K562 (cell line): Measurements from ENCODE around the gene MED31. TPM values are rescaled to one million over a fixed set of nuclear protein-coding genes. Genes with fewer than 3 reads are reported as not detected.

Source experiments
- ATAC-seq: fragments of 200-7000 bp; cut with Tn5 transposase; 3 replicates; pipeline ENCODE4 v1.9.1; 2020; ENCODE audit warnings: moderate library complexity
- BruUV-seq: library from RNA; stranded (reverse); fragments of 400-500 nt; replicated peaks from 2 replicates; lab custom pipeline; 2021; lab: Mats Ljungman, UMichigan
- CTCF ChIA-PET: fragments of 300-600 bp; formaldehyde crosslinking; extraction: SDS; loops from one replicate; lab custom pipeline; 2021; ENCODE audit warnings: low intra/inter-chr PET ratio; lab: Yijun Ruan, JAX
- POLR2A ChIA-PET: fragments of 300-600, 350-650 bp; sonication (Branson Sonifier 250); formaldehyde crosslinking; extraction: SDS; loops from one replicate; lab custom pipeline; 2021; ENCODE audit warnings: antibody characterized with exemption, inconsistent platforms; lab: Yijun Ruan, JAX
- DNase-seq, 4 experiments: peaks; one replicate each; pipeline versions ENCODE4 v3.0.0 to v3.0.0-alpha.2; 2011 to 2018; ENCODE audit warnings: low spot score in 3 of 4, mixed read lengths in 3 of 4; ENCODE audit errors: extremely low read depth in 1 of 4
- FAIRE-seq: peaks from 2 replicates; lab custom pipeline; 2011; peaks lifted over from hg19 to GRCh38; lab: Jason Lieb, UNC
- H2AFZ ChIP-seq: 2 replicates; pipeline ENCODE4 v1.6.0; 2011; ENCODE audit warnings: low read depth, low read length, control low read depth, inconsistent platforms
- H3K27ac ChIP-seq: fragments of 200-600 bp; 3 replicates; pipeline ENCODE4 v1.8.0; 2011; ENCODE audit warnings: low read depth, mild to moderate bottlenecking, control low read depth, inconsistent platforms, low read length, moderate library complexity, mixed read lengths; ENCODE audit errors: extremely low read depth
- H3K27me3 ChIP-seq, 2 experiments: fragments of 300-600 bp in 1 of 2; 2 replicates in 1 of 2; 3 replicates in 1 of 2; pipeline versions ENCODE4 v1.6.0 to v1.8.0; 2011; ENCODE audit warnings: inconsistent platforms in 2 of 2, low read length in 2 of 2, mild to moderate bottlenecking in 1 of 2, mixed read lengths in 1 of 2, moderate library complexity in 1 of 2; ENCODE audit not compliant: control insufficient read depth in 2 of 2, insufficient read depth in 2 of 2
- H3K36me3 ChIP-seq: fragments of 300-600 bp; 3 replicates; pipeline ENCODE4 v1.8.0; 2011; ENCODE audit warnings: mild to moderate bottlenecking, low read length, inconsistent platforms; ENCODE audit not compliant: control insufficient read depth, insufficient read depth
- H3K4me1 ChIP-seq, 2 experiments: fragments of 200-600 bp in 1 of 2; replicated peaks in 1 of 2; 2 replicates in 1 of 2; 3 replicates in 1 of 2; pipeline versions ENCODE4 v1.5.1 to v1.8.0; 2011; ENCODE audit warnings: inconsistent platforms in 2 of 2, low read length in 2 of 2, mild to moderate bottlenecking in 1 of 2, mixed read lengths in 1 of 2, moderate library complexity in 1 of 2; ENCODE audit not compliant: control insufficient read depth in 2 of 2, insufficient read depth in 2 of 2
- H3K4me2 ChIP-seq: 2 replicates; pipeline ENCODE4 v1.6.1; 2011; ENCODE audit warnings: low read length, control low read depth, inconsistent platforms, mixed read lengths; ENCODE audit not compliant: insufficient read depth
- H3K4me3 ChIP-seq: fragments of 200-600 bp; sonication (generic), shearing (Covaris generic); 2 replicates; pipeline ENCODE4 v1.5.1; 2016; ENCODE audit warnings: control low read depth, inconsistent platforms
- H3K79me2 ChIP-seq: fragments of 200-600 bp; 3 replicates; pipeline ENCODE4 v1.8.0; 2011; ENCODE audit warnings: low read length, inconsistent platforms; ENCODE audit not compliant: control insufficient read depth, insufficient read depth
- H3K9ac ChIP-seq, 2 experiments: 2 replicates each; pipeline versions ENCODE4 v1.6.0 to v1.6.1; 2011; ENCODE audit warnings: low read depth in 2 of 2, low read length in 2 of 2, control low read depth in 1 of 2, inconsistent platforms in 1 of 2, mild to moderate bottlenecking in 1 of 2, mixed read lengths in 1 of 2; ENCODE audit not compliant: insufficient read depth in 1 of 2
- H3K9me1 ChIP-seq: one replicate; pipeline ENCODE4 v1.6.0; 2011; ENCODE audit warnings: inconsistent platforms, mild to moderate bottlenecking, low read length, moderate library complexity; ENCODE audit not compliant: control insufficient read depth, insufficient read depth
- H3K9me3 ChIP-seq: replicated peaks from 2 replicates; pipeline ENCODE4 v1.5.1; 2011; ENCODE audit warnings: low read depth, low read length, inconsistent platforms; ENCODE audit not compliant: control insufficient read depth, insufficient read depth
- H4K20me1 ChIP-seq: replicated peaks from 2 replicates; pipeline ENCODE4 v1.6.1; 2011; ENCODE audit warnings: low read length, inconsistent platforms, mixed read lengths; ENCODE audit not compliant: control insufficient read depth, insufficient read depth
- HEY1 ChIP-seq: fragments of 250-450 bp; sonication (Bioruptor Pico); IDR thresholded peaks from 2 replicates; pipeline ENCODE4 v1.5.0; 2020; ENCODE audit warnings: mild to moderate bottlenecking, moderate library complexity, borderline replicate concordance
- JUND ChIP-seq, 2 experiments: IDR thresholded peaks; 2 replicates in 1 of 2; 3 replicates in 1 of 2; pipeline ENCODE4 v1.6.1; 2011; ENCODE audit warnings: borderline replicate concordance in 2 of 2, low read depth in 2 of 2, low read length in 2 of 2, improper control_type of control experiment in 1 of 2, missing biosample characterization in 1 of 2, missing genetic modification characterization in 1 of 2, missing genetic modification reagents in 1 of 2
- KLF13 ChIP-seq: fragments of 450-650 bp; IDR thresholded peaks from 2 replicates; pipeline ENCODE4 v1.6.1; 2016; ENCODE audit warnings: missing genetic modification characterization, low read depth, mild to moderate bottlenecking, missing compliant biosample characterization, moderate library complexity, borderline replicate concordance
- MYC ChIP-seq, 2 experiments: fragments of 250-450 bp in 1 of 2; sonication (Bioruptor Pico) in 1 of 2; IDR thresholded peaks; 2 replicates each; pipeline versions ENCODE4 v1.5.1 to v1.6.1; 2012 to 2021; ENCODE audit warnings: low read depth in 2 of 2, borderline replicate concordance in 1 of 2, improper control_type of control experiment in 1 of 2, low read length in 1 of 2, mild to moderate bottlenecking in 1 of 2, moderate library complexity in 1 of 2
- RBM14 ChIP-seq: fragments of 200-400 bp; formaldehyde crosslinking; IDR thresholded peaks from 2 replicates; pipeline ENCODE4 v1.6.1; 2018; ENCODE audit warnings: low read depth, mild to moderate bottlenecking, low read length, moderate library complexity, borderline replicate concordance; ENCODE audit not compliant: insufficient read depth
- ZNF121 ChIP-seq: sonication (generic); formaldehyde crosslinking; conservative IDR thresholded peaks from 2 replicates; pipeline ENCODE4 v1.8.0; 2022; ENCODE audit warnings: missing genetic modification reagents
- ZNF133 ChIP-seq: fragments of 250-450 bp; sonication (Bioruptor Pico); IDR thresholded peaks from 2 replicates; pipeline ENCODE4 v1.4.0; 2020; ENCODE audit warnings: mild to moderate bottlenecking
- ZNF212 ChIP-seq: fragments of 450-650 bp; formaldehyde crosslinking; IDR thresholded peaks from 2 replicates; pipeline ENCODE4 v1.4.0; 2020; ENCODE audit warnings: mild to moderate bottlenecking
- ZNF232 ChIP-seq: sonication (generic); formaldehyde crosslinking; IDR thresholded peaks from 2 replicates; pipeline ENCODE4 v1.8.0; 2022; ENCODE audit warnings: mild to moderate bottlenecking, missing genetic modification reagents
- ZNF408 ChIP-seq: fragments of 250-450 bp; sonication (Bioruptor Pico); IDR thresholded peaks from 2 replicates; pipeline ENCODE4 v1.4.0; 2020; ENCODE audit warnings: low read depth, mild to moderate bottlenecking, moderate library complexity
- ZNF584 ChIP-seq: fragments of 200-800 bp; sonication (Bioruptor generic); IDR thresholded peaks from 2 replicates; pipeline ENCODE4 v1.6.1; 2016; ENCODE audit warnings: low read depth, mild to moderate bottlenecking, missing genetic modification characterization, missing compliant biosample characterization
- WGBS: fragments of 100-300 bp; shearing (Covaris generic); methylation state at CpG from one replicate; pipeline ENCODE4 v1.1.6; 2016; ENCODE audit warnings: low coverage, mixed read lengths; ENCODE audit not compliant: insufficient coverage; ENCODE audit errors: missing lambda C conversion rate; 5-methylcytosine and 5-hydroxymethylcytosine counted together
- in situ Hi-C: fragments of 300-500 bp; cut with MboI; formaldehyde crosslinking; loops from 4 replicates; pipeline ENCODE4 v1.15.0; 2018; ENCODE audit warnings: inconsistent platforms, mixed read lengths
- intact Hi-C: fragments of 100-400 bp; cut with micrococcal nuclease; formaldehyde crosslinking; loops from 2 replicates; pipeline ENCODE4 v1.14.2; 2022
- polyA plus RNA-seq, 8 experiments: library from polyadenylated mRNA; depleted of rRNA in 4 of 8; stranded (reverse) in 5 of 8; unstranded in 3 of 8; fragments of >200 nt; fragmentation: Nextera tagmentation in 2 of 8; fragmentation: Illumina TruSeq in 1 of 8; extraction: Ambion mirVana in 2 of 8; extraction: Trizol in 1 of 8; gene quantifications; 2 replicates each; pipeline versions ENCODE4 v1.2.1 to v1.2.3, GENCODE V29; 2011 to 2014; ENCODE audit warnings: inconsistent platforms in 1 of 8, missing spikeins in 1 of 8
- total RNA-seq, 7 experiments: library from RNA; depleted of rRNA in 6 of 7; stranded (reverse); fragments of >200 nt in 6 of 7; fragmentation: Illumina TruSeq in 2 of 7; extraction: Trizol in 2 of 7; gene quantifications; 2 replicates each; pipeline versions ENCODE4 v1.2.1 to v1.2.3, GENCODE V29; 2011 to 2021; ENCODE audit warnings: low replicate concordance in 1 of 7
- TF ChIP-seq, protein P1 (sequence below): fragments of 450-650 bp; IDR thresholded peaks from 2 replicates; pipeline ENCODE4 v1.6.1; 2018; ENCODE audit warnings: mild to moderate bottlenecking, low read depth; ENCODE audit not compliant: partially characterized antibody

Gene MED31
- total and polyA plus RNA-seq, 9 of the 15 experiments (the other 6 are each of a cell fraction or from before 2014, with no cell fraction given) = 6.4 to 39.9 (median 14.6) TPM

GRCh38 chr17:6611231-6611630 lies 40.2 kb downstream of the MED31 start:
- no peaks in the 10 kb centered on the region for H3K9me1 ChIP-seq
- 88% methylated on average over 3 of the region's 4 CpGs for WGBS
- DNase-seq = no peak
- in situ Hi-C loops (no loop called here), intact Hi-C loops (no loop called here)
- no TSS peak for BruUV-seq
- H4K20me1 ChIP-seq = no peaks in the 10 kb centered on the region
- no peak overlapping the region for H2AFZ ChIP-seq
- no peak for FAIRE-seq
- no peak overlapping the region for H3K4me3 ChIP-seq
- POLR2A ChIA-PET = no interaction called here
- H3K9ac ChIP-seq = no peak overlapping the region
- H3K4me1 ChIP-seq = no peaks in the 10 kb centered on the region
- no peaks in the 10 kb centered on the region for H3K27me3 ChIP-seq
- no peaks in the 10 kb centered on the region for H3K9me3 ChIP-seq
- no peaks in the 10 kb centered on the region for H3K79me2 ChIP-seq
- H3K4me2 ChIP-seq = no peak overlapping the region
- TF ChIP-seq MYC (IDR thresholded peaks at IDR 0.05; ENCODE audit: low read depth, low read length) = no peak
- TF ChIP-seq MYC (CRISPR knock-in tag; IDR thresholded peaks at IDR 0.05; ENCODE audit: borderline replicate concordance, low read depth) = no peak
- no peak for TF ChIP-seq ZNF584 (CRISPR knock-in tag)
- TF ChIP-seq ZNF133 = no peak
- peak; percentile 74 for TF ChIP-seq ZNF121
- TF ChIP-seq RBM14 = no peak
- TF ChIP-seq, all 486 proteins: peak for 1
- CTCF ChIA-PET = no interaction called here
- Histone ChIP-seq H3K27ac (no peak overlapping the region), H3K36me3 (peaks cover 42% of the 10 kb centered on the region; the same call in 1 of the 3 replicates)
- no peak for ATAC-seq

GRCh38 chr17:6610011-6610410 lies 41.4 kb downstream of the MED31 start:
- Histone ChIP-seq H3K9ac (no peak overlapping the region), H3K36me3 (peaks cover 44% of the 10 kb centered on the region; the same call in 1 of the 3 replicates), H3K4me2 (no peak overlapping the region), H3K9me1 (no peaks in the 10 kb centered on the region), H3K4me1 (no peaks in the 10 kb centered on the region), H3K27ac (no peak overlapping the region), H2AFZ (no peak overlapping the region), H4K20me1 (no peaks in the 10 kb centered on the region), H3K79me2 (no peaks in the 10 kb centered on the region), H3K27me3 (no peaks in the 10 kb centered on the region), H3K4me3 (no peak overlapping the region), H3K9me3 (no peaks in the 10 kb centered on the region)
- FAIRE-seq (no peak), ATAC-seq (no peak), DNase-seq (no peak)
- no TSS peak for BruUV-seq
- in situ Hi-C loops = no loop called here
- intact Hi-C loops = no loop called here
- CTCF ChIA-PET = no interaction called here
- POLR2A ChIA-PET = no interaction called here
- 87% methylated on average over 5 of the region's 5 CpGs for WGBS
- TF ChIP-seq JUND (IDR thresholded peaks at IDR 0.05; ENCODE audit: borderline replicate concordance, low read depth, low read length) (no peak), JUND (tag; IDR thresholded peaks at IDR 0.05; ENCODE audit: borderline replicate concordance, low read depth, low read length) (no peak), HEY1 (CRISPR knock-in tag) (no peak), ZNF408 (CRISPR knock-in tag) (no peak), ZNF232 (CRISPR knock-in tag) (no peak), KLF13 (tag) (no peak), ZNF212 (CRISPR knock-in tag) (no peak)
- TF ChIP-seq, protein P1, sequence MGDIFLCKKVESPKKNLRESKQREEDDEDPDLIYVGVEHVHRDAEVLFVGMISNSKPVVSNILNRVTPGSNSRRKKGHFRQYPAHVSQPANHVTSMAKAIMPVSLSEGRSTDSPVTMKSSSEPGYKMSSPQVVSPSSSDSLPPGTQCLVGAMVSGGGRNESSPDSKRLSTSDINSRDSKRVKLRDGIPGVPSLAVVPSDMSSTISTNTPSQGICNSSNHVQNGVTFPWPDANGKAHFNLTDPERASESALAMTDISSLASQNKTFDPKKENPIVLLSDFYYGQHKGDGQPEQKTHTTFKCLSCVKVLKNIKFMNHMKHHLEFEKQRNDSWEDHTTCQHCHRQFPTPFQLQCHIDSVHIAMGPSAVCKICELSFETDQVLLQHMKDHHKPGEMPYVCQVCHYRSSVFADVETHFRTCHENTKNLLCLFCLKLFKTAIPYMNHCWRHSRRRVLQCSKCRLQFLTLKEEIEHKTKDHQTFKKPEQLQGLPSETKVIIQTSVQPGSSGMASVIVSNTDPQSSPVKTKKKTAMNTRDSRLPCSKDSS = no peak
